Activated gamma-delta T cell (primary cell): ENCODE data around the gene MIA3.
A peak's percentile ranks its signal among the peaks of the same experiment; 100 is the strongest.
"Not testable (repeated sequence)": the region's sequence is repeated elsewhere in the genome, so short reads cannot be mapped to it uniquely, and the experiment has no call there.

Experiments
- DNase-seq: peaks from one replicate; lab custom pipeline; 2025; lab: John Stamatoyannopoulos, UW
- total RNA-seq, 2 donors: gene quantifications; one replicate each; lab custom pipeline; 2026; lab: John Stamatoyannopoulos, UW

The MIA3 gene, protein sequence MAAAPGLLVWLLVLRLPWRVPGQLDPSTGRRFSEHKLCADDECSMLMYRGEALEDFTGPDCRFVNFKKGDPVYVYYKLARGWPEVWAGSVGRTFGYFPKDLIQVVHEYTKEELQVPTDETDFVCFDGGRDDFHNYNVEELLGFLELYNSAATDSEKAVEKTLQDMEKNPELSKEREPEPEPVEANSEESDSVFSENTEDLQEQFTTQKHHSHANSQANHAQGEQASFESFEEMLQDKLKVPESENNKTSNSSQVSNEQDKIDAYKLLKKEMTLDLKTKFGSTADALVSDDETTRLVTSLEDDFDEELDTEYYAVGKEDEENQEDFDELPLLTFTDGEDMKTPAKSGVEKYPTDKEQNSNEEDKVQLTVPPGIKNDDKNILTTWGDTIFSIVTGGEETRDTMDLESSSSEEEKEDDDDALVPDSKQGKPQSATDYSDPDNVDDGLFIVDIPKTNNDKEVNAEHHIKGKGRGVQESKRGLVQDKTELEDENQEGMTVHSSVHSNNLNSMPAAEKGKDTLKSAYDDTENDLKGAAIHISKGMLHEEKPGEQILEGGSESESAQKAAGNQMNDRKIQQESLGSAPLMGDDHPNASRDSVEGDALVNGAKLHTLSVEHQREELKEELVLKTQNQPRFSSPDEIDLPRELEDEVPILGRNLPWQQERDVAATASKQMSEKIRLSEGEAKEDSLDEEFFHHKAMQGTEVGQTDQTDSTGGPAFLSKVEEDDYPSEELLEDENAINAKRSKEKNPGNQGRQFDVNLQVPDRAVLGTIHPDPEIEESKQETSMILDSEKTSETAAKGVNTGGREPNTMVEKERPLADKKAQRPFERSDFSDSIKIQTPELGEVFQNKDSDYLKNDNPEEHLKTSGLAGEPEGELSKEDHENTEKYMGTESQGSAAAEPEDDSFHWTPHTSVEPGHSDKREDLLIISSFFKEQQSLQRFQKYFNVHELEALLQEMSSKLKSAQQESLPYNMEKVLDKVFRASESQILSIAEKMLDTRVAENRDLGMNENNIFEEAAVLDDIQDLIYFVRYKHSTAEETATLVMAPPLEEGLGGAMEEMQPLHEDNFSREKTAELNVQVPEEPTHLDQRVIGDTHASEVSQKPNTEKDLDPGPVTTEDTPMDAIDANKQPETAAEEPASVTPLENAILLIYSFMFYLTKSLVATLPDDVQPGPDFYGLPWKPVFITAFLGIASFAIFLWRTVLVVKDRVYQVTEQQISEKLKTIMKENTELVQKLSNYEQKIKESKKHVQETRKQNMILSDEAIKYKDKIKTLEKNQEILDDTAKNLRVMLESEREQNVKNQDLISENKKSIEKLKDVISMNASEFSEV (N-terminal part only)
- 197 to 213 reads per million in 2 donors for total RNA-seq

DNA sequence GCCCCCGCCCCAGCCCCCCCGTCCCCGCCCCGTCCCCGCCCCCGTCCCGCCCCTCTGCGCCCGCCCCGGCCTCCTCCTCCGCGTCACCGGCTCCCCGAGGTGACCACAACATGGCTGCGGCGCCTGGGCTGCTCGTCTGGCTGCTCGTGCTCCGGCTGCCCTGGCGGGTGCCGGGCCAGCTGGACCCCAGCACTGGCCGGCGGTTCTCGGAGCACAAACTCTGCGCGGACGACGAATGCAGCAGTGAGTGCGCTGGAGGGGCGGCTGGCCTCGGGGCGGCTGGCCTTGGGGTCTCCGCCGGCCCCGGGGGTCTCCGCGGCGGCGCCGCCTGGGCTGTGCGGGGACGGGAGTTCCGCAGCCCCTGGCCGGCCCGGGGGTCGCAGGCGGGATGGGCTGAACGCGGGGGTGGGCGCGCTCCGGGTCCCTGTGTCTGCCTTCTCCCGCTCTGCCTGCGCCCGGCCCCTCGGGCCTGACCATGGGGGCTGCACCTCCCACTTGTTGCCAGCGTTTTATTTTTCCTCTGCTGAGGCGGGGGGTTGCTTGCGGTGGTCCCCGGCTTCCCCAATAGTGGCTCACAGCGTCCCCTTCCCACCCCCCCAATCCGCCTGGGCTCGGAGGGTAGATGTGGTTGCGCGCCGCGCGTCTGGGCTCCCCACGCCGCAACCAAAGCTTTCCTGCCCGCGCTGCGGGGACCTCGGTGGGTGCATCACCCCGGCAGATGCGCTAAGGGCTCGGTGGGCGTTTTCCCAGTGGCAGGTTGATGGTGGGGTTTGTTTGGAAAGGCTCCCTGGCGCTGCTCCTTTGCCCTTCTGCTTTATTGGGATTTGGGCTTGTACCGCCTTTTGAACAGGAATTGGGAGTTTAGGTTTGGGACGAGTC lies at the start of gene MIA3:
MIA3 (plus strand) TSS at position 97 of the 879 bp plus-strand sequence; CDS start at position 111, 14 bp downstream.
- DNase-seq = peak; percentile 91

DNA sequence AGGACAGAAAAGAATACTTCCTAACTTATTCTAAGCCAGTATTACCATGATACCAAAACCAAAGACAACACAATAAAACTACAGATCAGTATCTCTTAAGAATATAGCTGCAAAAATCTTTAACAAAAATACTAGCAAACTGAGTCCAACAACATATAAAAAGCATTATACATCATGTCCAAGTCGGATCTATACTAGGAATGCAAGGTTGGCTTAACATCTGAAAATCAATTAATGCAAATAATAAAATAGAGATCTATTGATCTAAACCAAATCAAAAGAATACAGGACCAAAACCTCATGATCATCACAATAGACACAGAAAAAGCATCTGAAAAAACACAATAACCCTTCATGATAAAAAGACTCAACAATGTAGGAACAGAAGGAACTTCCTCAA lies 47.1 kb upstream of the MIA3 start:
- DNase-seq = no peak

DNA sequence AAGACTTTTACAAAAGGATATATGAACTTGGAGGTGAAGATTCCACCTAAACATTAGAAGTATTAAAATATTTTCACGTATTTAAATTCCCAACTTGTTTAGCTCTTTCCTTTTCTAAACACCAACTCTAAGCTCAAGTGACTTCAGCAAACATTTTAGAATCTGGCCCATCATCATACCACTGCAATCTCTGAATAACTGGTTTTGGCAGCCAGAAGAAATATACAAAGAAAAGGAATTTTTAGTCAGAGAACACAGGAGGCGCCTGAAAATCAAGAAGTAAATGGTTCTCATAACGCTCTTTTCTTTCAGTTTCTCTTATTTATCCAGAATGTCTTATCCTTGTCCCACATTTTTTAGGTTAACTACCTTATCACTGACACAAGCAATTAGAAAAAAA lies 38.6 kb upstream of the MIA3 start:
- DNase-seq = no peak

DNA sequence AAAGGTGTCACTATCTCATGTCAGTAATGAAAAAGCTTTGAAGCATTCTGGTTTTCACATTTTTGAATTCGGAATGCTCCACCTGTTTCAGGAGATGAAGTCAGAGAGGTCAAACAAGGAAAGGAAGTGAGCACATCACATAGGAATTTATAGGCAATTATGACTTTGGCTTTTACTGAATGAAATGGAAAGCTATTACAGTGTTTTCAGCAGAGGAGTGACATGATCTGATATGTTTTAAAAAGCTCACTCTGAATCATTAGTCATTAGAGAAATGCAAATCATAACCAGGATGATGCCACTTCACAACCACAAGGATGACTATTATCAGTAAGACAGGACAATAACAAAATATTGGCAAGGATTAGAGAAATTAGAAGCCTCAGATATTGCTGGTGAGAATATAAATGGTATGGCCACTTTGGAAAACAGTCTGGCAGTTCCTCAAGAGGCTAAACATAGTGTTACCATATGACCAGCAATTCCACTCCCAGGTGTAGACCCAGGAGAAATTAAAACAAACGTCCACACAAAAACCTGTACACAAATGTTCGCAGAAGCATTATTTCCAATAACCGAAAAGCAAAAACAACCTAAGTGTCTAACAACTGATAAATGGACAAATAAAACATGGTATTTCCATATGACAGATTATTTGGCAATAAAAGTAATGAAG lies 35.7 kb upstream of the MIA3 start:
- no peak for DNase-seq

GRCh38 chr1:222583079-222583478 lies 34.8 kb upstream of the MIA3 start:
- DNase-seq = no peak

DNA sequence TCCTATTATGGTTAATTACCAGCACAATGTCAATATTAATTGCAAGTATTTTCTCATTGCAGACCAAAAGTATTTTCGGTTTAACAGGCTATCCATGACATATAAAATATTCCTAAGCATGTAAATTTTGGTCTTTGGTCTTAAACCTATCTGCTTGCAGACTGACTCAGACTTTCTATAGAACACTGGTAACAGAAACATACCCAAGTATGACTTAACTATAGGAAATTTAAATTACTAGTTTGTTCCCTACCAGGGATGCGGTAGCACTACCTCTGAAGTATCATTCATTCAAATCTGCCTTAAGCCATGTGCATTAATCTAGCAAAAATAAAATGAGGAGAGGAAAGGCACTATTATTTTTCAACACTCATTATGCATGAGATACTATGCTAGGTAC lies 31.1 kb upstream of the MIA3 start:
- DNase-seq = no peak

DNA sequence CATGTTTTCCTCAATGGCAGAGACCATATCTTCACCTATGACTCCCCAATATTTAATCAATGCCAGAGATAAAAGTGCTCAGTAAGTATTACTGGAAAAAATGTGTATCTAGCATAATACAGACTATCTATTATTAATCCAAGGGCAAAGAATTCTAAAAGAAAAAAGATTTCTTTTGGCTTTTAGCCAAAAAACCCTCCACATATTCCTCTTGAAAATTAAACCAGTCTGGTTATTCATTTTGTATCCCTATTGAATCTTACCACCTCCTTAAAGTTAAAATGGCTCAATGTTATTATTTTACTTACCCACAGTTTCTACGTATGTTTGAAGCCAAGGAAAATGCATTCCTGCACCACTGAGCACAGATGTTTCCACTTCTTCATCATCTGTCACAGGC lies 29.8 kb upstream of the MIA3 start:
- no peak for DNase-seq

GRCh38 chr1:222589462-222590302 lies 28.2 kb upstream of the MIA3 start, which contains the start of gene TAF1A:
Gene TAF1A, minus strand, starts transcription at chr1:222589933.
- peak; percentile 53 for DNase-seq

DNA sequence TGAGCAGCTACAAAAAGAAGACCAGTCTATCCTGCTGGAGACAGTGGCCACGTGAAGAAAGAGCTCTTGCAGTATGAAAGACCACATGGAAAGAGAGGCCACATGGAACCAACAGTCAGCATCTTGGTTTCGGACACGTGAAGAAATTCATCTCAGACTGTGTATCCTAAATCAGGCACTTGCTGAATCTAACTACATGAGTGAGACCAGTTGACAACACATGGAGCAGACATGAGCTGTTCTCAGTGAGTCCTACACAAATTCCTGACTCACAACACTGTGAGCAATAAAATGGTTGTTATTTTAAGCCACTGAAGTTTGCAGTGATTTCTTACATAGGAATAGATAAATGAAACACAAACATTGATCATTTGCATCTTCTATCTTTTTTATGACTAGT lies 25.7 kb upstream of the MIA3 start:
- DNase-seq = no peak

- no peak for DNase-seq
Observed at GRCh38 chr1:222594789-222595188, 23.1 kb upstream of the MIA3 start.

- no peak for DNase-seq
Observed at GRCh38 chr1:222596696-222597095, 21.2 kb upstream of the MIA3 start.

DNA sequence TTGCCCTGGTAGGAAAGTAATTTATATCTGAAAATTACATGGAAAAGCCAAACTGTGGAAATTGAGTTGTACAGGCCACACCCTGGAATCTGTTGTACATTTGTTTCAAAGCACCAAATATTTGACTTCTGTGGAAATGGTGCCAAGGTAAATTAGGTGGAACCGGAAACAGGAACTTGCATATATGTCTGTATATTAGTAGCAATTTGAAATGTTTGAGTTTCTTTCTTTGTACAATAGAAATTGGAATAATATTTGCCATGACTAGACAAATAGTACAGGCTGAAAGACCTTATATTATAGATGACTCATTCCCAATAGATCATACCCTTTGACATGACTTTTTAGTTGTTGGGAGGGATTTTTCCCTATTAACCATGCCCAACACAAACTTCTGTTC lies 17.6 kb upstream of the MIA3 start:
- DNase-seq = no peak

- no peak for DNase-seq
Observed at GRCh38 chr1:222601257-222601656, 16.6 kb upstream of the MIA3 start.

DNA sequence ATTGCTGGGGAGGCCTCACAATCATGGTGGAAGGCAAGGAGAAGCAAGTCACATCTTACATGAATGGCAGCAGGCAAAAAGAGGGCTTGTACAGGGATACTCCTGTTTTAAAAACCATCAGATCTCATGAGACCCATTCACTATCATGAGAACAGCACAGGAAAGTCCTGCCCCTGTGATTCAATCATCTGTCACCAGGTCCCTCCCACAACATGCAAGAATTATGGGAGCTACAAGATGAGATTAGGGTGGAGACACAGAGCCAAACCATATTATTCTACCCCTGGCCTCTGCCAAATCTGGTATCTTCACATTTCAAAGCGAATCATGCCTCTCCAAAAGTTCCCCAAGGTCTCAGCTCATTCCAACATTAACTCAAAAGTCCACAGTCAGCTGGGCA lies 11.1 kb upstream of the MIA3 start:
- DNase-seq = no peak

GRCh38 chr1:222609111-222609510 lies 8.8 kb upstream of the MIA3 start:
- not testable (repeated sequence) for DNase-seq

DNA sequence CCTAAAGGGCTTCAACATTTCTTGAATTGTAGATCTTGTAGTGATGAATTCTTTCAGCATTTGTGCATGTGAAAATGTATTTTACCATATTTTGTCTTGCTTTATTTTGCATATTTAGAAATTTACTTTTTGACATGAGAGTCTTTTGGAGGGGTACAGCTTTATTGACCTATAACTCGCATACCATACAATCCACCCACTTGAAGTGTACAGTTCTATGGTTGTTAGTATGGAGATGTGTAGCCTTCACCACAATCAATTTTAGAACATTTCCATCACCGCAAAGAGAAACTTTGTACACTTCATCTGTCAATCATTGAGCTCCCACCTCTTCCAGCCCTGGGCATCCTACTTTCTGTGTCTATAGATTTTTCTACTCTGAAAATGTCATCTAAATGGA lies 7.2 kb upstream of the MIA3 start:
- no peak for DNase-seq

GRCh38 chr1:222613627-222614026 lies 4.3 kb upstream of the MIA3 start:
- DNase-seq = no peak

DNA sequence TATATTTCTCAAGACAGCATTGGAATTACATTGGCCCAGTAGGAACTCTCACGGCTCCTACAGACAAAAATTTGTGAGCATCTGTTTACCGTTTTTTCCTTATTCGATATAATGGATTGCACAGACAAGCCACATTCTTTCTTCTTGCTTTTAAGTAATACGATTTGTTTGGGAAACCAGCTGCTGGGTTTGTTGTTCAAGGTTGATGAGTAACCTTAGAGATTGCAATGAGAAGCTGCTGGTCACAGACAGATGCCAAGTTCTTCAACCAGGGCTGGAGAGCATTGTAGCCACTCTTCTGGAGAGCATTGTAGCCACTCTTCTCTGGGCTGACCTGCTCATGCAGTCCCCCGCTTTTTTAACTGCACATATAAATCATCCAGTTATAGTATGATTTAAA lies 1.4 kb upstream of the MIA3 start:
- no peak for DNase-seq

- DNase-seq = peak; percentile 96
Observed at GRCh38 chr1:222617367-222617951, 438 bp upstream of the MIA3 start.
